SK-N-SH treated with all-trans-retinoic acid at 6 μM for 48 hours (cell line): Measurements from ENCODE around the gene BIN2.

Source experiments
- BACH2 ChIP-seq: fragments of 250-450 bp; sonication (Bioruptor Pico); IDR thresholded peaks from 2 replicates; pipeline ENCODE4 v1.9.0; 2021; ENCODE audit warnings: mild to moderate bottlenecking, borderline replicate concordance
- TF ChIP-seq, protein P1 (sequence below): fragments of 250-450 bp; sonication (Bioruptor Pico); IDR thresholded peaks from 2 replicates; pipeline ENCODE4 v1.8.0; 2020; ENCODE audit warnings: mild to moderate bottlenecking, moderate library complexity, borderline replicate concordance

DNA sequence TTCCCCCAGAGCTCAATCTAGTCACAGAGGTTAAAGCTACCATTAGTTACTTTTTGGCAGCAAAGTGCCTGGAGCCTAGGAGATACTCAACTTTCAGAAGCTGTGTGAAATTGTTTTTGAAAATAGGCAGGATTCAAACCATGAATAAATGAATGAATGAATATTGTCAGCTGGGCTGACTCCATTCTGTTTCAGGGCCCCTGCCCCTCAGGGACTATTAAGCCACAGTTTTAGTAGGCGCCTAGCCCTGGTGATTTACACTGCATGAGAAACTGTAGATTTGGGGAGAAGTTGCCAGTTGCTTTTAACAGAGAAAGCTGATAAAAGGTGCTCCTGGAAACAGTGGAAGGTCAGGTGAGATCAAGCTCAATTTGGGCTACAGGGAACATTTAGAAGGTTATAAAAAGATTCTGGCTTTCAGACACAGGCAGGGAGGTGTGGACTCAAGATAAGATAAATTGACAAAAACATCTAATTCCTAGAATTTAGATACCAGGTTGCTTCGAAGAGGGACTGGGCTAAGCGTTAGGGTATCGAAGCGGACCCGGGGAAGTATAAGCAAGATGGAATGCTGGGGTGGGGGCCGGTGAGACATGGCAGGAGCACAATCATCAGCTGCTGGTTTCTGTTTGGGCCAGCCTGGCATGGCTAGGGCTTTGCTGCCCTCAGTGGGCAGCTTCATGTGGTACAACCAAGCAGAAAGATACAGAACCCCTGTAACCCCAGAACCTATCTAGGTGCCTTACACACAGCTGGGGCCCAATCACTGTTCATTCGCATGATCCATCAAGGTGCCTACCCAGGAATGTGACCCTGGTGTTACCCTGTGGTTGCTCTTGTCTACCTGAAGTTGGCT, 37.4 kb upstream of the BIN2 start:
- TF ChIP-seq, protein P1, sequence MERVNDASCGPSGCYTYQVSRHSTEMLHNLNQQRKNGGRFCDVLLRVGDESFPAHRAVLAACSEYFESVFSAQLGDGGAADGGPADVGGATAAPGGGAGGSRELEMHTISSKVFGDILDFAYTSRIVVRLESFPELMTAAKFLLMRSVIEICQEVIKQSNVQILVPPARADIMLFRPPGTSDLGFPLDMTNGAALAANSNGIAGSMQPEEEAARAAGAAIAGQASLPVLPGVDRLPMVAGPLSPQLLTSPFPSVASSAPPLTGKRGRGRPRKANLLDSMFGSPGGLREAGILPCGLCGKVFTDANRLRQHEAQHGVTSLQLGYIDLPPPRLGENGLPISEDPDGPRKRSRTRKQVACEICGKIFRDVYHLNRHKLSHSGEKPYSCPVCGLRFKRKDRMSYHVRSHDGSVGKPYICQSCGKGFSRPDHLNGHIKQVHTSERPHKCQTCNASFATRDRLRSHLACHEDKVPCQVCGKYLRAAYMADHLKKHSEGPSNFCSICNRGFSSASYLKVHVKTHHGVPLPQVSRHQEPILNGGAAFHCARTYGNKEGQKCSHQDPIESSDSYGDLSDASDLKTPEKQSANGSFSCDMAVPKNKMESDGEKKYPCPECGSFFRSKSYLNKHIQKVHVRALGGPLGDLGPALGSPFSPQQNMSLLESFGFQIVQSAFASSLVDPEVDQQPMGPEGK = no peak
- TF ChIP-seq BACH2 (CRISPR knock-in tag) = no peak
